A549 (cell line): ENCODE measurements around the gene ADAMTS15.

Experiments
- CTCF ChIP-seq: fragments of >200 bp; sonication (Bioruptor Twin); formaldehyde crosslinking; IDR thresholded peaks from 3 replicates; pipeline ENCODE4 v1.5.1; 2016
- RFX5 ChIP-seq: fragments of 450-650 bp; IDR thresholded peaks from 2 replicates; pipeline ENCODE4 v1.7.1; 2014; ENCODE audit warnings: antibody characterized with exemption, mild to moderate bottlenecking, moderate library complexity

- no peak for TF ChIP-seq RFX5
- no peak for TF ChIP-seq CTCF
These were observed 34.7 kb downstream of the ADAMTS15 start for GRCh38 chr11:130483124-130483523.
